Amygdala (tissue), 56 donors: ENCODE data around the gene ARHGEF37.
"Not testable (repeated sequence)": the region's sequence is repeated elsewhere in the genome, so short reads cannot be mapped to it uniquely, and the experiment has no call there.

Experiments used
- DNase-seq, 56 donors: peaks; one replicate each; lab custom pipeline; 2025; lab: John Stamatoyannopoulos, UW

ARHGEF37 gene

DNA sequence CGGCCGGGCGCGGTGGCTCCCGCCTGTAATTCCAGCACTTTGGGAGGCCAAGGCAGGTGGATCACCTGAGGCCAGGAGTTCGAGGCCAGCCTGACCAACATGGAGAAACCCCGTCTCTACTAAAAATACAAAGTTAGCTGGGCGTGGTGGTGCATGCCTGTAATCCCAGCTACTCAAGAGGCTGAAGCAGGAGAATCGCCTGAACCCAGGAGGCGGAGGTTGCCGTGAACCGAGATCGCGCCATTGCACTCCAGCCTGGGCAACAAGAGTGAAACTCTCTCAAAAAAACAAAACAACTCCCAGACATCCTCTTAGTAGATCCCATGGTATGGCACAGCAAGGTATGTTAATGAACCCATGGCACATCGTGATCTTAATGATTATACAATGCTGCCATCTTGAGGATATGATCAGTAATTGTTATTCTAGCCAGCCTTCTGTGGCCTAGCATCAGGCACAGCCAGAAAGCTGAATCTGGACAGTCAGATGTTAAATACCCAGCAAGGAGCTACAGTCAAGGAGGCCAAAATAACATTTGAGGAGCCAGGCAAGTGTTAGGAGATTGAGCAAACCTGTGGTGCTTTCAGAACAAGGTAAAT is 16.7 kb upstream of the ARHGEF37 start:
- peak in 18 of 56 donors; percentile 4 to 84 (median 23) for DNase-seq

DNA sequence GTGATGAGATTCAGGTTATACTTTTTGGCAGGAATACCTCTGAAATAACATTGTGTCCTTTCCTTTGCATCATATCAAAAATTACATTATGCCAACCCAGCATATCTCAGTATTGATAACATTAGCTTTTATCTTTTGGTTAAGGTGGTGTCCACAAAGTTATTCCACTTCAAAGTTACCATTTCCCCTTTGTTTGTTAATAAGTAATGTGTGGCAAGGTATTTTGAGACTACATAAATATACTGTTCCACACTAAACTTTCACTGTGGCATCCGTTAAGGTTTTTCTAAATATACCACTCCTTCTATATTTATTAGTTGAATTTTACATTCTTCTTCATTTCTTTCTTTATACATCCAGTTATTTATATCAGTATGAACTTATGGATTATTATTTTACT is 14.1 kb upstream of the ARHGEF37 start:
- DNase-seq = no peak

DNA sequence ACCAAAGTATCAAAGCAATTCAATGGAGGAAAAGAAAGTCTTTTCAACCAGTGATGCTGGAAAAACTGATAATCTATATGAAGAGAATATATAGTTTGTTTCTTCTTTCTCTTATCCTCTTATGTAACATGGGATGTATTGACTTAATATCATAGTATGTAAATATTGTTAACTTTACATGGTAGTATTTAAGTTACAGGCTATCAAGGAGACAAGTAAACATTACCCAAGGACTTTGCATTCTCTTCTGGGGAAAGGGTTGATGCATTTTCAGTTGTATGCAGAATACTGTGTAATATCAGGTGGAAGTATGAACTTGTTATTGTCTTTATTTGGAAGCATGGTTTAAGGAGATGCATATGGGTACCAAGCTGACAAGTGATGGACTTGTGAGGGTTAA is 9.1 kb upstream of the ARHGEF37 start:
- no peak for DNase-seq

- no peak for DNase-seq
Measured at GRCh38 chr5:149572576-149573231, 8.6 kb upstream of the ARHGEF37 start.

GRCh38 chr5:149575131-149575530 is 6.2 kb upstream of the ARHGEF37 start:
- DNase-seq = no peak

DNA sequence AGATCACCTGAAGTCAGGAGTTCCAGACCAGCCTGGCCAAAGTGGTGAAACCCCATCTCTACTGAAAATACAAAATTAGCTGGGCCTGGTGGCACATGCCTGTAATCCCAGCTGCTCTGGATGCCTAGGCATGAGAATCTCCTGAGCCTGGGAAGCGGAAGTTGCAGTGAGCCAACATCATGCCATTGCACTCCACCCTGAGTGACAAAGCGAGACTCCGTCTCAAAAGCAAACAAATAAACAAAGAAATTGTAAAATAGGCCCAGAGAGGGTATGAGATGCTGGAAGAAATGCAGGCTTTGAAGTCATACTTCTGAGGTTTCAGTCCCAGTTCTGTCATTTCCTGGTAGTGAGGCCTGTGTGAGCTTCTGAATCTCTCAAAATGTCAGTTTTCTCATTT is 5.3 kb upstream of the ARHGEF37 start:
- no peak for DNase-seq

DNA sequence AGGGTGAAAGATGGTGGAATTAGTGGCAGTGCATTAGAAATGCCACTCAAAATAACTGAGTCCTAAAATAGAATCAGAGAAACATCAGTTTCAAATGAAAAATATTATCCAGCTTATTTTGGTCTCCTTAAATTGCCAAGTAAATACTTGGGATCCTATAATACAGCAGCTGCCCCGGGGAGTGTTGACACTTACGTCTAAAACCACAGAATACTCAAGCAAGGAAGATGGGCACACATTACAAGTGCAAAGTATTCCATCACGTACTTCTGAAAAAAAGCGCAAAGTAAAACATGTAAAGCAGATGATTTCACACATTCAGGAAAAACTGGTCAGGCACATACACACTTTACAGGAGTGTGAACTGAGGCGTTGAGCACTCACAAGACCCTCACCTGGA is 2.4 kb upstream of the ARHGEF37 start:
- DNase-seq = no peak

GRCh38 chr5:149580808-149581191 is 498 bp upstream of the ARHGEF37 start:
- DNase-seq = peak in 1 of 56 donors; percentile 71

DNA sequence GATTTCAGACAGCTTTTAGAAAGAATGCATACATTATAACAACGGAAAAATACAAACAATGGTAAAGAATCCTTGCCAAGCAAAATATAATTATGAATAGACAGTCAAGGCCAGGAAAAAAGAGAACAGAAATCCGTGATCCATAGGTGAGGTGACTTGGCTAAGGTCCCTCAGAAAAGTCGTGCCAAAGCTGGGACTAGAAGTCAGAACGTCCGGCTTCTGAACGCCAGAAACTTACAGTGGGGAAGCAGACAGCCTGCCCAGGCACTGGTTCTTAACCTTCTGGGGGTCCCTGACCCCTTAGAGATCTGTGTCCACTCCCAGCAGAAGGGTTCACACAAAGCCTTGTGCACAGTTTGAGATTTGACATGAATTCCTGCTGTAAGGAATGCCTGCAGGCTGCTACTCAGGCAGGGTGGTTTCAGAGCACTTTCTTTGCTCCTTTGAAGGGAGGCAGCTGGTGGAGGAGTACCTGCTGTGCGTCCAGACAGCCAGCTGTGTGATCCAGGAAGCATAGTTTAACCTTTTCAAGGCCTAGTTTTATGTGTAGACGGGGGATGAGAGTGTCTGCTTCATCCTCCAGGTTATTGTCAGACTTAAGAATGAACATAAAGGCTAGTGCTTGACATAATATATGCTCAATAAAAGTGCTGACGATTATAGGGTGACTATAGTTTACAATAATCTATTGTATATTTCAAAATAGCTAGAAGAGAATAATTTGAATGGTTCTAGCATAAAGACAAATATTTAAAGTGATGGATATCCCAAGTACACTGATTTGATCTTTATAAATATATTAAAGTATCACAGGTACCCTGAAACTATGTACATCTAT is 852 bp downstream of the ARHGEF37 start:
- peak in 17 of 56 donors; percentile 5 to 49 (median 18) for DNase-seq

DNA sequence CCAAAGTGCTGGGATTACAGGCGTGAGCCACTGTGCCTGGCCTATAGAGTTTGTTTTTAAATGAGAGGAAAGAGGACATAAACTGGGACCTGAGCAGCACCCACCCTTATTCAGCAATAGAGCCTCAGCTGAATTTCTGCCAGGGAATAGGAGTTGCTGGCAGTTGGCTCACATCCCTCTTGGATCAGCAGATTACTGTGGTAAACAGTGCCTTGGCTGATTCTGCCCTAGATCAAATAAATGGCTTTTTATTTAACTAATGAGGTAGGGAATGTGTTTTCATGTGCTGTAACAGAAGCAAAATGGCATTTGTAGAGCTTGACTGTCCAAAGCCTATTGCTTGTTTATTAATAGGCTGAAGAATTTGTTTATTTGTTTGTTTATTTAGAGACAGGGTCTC is 2.1 kb downstream of the ARHGEF37 start:
- DNase-seq = peak in 46 of 56 donors; percentile 8 to 84 (median 42)

DNA sequence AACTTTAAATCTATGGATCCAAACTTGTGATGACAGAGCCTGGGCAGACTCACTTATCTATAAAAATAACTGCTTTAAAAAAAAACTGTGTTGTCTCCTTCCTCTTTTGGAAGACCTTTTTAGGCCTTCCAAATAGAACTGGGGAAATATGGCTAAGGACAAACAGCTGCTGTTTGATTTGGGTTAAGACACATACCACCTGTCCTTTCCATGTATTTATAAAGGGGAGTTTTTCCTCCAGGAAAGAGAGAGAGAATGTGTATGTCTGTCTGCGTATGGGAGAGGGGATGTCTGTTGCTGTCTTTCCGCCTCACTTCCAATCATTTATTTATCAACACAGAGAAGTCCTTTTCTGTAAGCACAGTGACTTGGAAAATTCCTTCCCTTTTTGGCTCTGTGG is 2.8 kb downstream of the ARHGEF37 start:
- no peak for DNase-seq

GRCh38 chr5:149585910-149586309 is 4.6 kb downstream of the ARHGEF37 start:
- DNase-seq = no peak

- no peak for DNase-seq
Measured at GRCh38 chr5:149586708-149587318, 5.5 kb downstream of the ARHGEF37 start.

DNA sequence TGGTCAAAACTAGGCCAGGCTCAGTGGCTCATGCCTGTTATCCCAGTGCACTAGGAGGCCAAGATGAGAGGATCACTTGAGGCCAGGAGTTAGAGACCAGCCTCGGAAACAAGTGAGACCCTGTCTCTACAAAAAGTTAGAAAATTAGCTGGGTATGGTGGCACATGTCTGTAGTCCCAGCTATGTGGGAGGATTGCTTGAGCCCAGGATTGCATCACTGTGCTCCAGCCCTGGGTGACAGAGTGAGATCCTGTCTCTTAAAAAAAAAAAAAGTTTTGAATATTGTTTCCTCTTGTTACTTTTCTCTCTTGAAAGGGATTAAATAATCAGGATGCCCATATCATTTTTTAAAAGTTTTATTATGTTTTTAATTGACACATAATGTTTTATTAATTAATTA is 7.6 kb downstream of the ARHGEF37 start:
- DNase-seq = no peak

GRCh38 chr5:149593370-149593769 is 12.1 kb downstream of the ARHGEF37 start:
- no peak for DNase-seq

- DNase-seq = no peak
Measured at GRCh38 chr5:149594206-149594895, 13.1 kb downstream of the ARHGEF37 start.

GRCh38 chr5:149595105-149595504 is 13.8 kb downstream of the ARHGEF37 start:
- DNase-seq = not testable (repeated sequence)

- no peak for DNase-seq
Measured at GRCh38 chr5:149596712-149597111, 15.4 kb downstream of the ARHGEF37 start.

GRCh38 chr5:149597618-149598017 is 16.3 kb downstream of the ARHGEF37 start:
- no peak for DNase-seq

- DNase-seq = not testable (repeated sequence)
Measured at GRCh38 chr5:149598234-149598633, 16.9 kb downstream of the ARHGEF37 start.

- DNase-seq = no peak
Measured at GRCh38 chr5:149598966-149599365, 17.7 kb downstream of the ARHGEF37 start.
